A172 (cell line): ENCODE measurements around the gene CNBP. TPM values are rescaled to one million over a fixed set of nuclear protein-coding genes. Genes with fewer than 3 reads are reported as not detected.
A peak's percentile ranks its signal among the peaks of the same experiment; 100 is the strongest.

Experiments
- DNase-seq: peaks from one replicate; pipeline ENCODE4 v3.0.0-alpha.2; 2015; ENCODE audit warnings: low spot score
- total RNA-seq: library from RNA; depleted of rRNA; stranded (reverse); fragments of >200 nt; shearing (Covaris generic); gene quantifications from 2 replicates; pipeline ENCODE4 v1.2.3, GENCODE V29; 2014; rRNA removed

The CNBP gene
- total RNA-seq, 1 experiment from 2014 or later, result 605 TPM

GRCh38 chr3:129131465-129132088, 52.1 kb downstream of the CNBP start:
- no peak for DNase-seq

GRCh38 chr3:129130291-129130813, 53.3 kb downstream of the CNBP start:
- no peak for DNase-seq

DNA sequence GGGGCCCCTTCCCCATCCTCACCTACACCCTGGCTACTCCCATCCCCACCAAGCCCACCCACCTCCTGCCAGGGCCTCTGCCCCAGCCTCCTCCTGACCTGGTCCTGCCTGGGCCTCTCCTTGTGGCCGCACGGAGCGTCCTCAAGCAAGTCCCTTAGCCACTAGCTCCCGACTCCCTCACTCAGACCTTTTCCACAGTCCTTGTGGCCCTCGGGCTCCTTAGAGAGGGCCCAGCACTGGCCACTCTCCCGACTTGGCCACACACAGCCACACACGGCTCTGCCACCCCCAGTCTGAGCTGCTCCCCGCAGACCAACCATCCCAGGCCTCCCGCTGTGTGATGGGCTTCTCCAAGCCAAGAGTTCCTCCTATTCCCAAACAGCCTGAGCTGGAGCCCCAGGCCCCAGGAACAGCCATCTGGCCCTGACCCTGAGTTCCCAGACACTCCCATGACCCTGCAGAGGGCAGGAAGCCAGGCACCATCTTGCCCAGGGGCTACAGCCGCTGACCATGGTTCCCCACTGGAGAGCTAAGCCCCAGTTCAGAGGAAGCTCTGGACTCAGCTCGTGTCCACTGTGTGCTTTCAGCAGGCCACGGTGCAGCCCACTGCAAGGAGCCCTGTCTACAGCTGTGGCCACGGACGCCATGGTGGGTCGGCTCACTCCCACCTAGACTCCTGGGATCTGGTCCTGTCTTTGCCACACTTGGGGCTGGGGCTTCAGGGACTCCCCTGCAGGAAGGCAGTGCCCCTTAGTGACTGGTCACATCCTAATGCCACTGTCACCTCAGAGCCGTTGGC, 55.1 kb downstream of the CNBP start:
- no peak for DNase-seq

- no peak for DNase-seq
These were observed 56.9 kb downstream of the CNBP start for GRCh38 chr3:129126726-129127280.

GRCh38 chr3:129123314-129124060, 60.2 kb downstream of the CNBP start:
- no peak for DNase-seq

DNA sequence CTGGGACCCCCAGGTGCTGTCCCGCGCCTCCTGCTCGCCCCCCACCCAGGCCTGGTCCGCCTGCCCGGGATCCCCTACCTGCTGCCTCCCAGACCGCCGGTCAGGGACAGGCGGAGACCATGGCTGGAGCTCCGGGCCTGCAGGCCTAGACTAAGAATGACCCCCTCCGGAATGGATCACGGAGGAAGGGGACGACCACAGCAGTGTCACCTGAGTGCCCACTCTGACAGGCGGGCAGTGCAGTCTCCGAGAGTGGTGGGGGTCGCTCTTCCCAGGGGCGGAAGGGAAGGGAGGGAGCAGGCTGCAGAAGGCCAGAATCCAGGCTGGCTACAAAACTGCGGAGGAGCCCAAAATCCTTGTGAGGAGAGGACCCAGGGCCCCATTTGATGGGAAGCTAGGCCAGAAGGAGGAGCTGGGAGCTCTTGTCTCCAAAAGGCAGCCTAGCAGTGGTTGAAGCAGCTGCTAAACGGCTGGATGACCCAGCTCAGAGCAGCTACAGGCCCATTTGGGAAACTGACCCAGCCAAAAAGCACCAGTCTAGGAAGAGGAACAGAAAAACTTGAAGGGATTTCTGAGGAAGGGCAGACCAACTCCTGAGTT, 61.2 kb downstream of the CNBP start:
- DNase-seq, result no peak

DNA sequence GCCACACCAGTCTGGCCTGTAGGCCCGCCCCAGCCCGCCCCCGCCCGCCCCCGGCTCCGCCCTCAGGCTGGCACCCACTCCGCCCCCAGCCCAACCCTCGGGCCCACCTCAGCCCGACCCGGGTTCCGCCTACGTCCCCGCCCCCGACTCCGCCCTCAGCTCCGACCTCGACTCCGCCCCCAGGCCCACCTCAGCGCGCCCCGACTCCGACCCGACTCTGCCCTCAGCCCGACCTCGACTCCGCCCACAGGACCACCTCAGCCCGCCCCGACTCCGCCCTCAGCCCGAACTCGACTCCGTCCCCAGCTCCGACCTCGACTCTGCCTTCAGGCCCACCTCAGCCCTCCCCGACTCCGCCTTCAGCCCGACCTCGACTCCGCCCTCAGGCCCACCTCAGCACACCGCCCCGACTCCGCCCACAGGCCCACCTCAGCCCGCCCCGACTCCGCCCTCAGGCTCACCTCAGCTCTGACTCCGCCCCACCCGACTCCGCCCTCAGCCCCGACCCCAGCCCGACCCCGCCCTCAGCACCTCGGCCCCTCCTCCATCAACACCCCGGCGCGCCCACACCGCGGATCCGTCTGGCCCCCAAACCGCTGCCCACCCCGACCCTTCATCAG, 61.8 kb downstream of the CNBP start, which contains the start of gene RAB43:
Gene RAB43 (minus strand): TSS at position 13 of the 620 bp plus-strand sequence. CDS start 315 bp downstream, outside the sequence.
- DNase-seq, result peak; percentile 75

GRCh38 chr3:129121016-129121791, 62.5 kb downstream of the CNBP start:
- DNase-seq, result peak; percentile 33

- peak; percentile 97 for DNase-seq
These were observed 63.3 kb downstream of the CNBP start for GRCh38 chr3:129120254-129121004.

DNA sequence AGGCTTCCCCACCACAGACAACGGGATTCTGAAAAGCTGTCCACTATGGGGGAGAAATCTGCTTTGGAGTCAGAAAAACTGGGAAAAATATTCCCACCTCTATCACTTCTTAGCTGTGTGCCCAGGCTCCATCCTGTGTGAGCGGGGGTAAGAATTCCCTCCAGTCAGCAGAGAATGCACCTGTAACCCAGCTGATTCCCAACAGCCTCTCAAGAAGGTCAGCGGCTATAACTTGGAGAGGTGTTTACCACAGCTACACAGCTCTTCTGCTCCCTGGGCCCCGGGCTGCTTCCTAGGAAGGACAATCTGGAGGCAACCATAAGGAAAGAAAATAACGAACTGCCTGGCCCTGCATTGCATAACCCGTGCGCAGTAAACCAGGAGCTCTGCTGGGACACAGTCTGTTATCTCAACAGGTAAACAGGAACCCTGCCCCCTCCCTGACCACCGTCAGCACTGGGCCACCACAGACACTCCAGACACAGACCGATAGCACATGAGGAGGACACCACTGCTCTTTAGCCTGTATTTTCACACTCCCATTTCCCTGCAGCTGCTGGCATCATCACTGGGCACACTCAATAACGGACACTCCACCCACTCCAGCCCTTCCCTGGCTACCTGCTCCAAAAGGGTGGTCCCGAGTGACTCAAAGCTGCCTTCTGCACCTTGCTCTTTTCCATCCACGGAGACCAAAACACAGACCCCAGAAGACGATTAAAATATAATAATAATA, 64.2 kb downstream of the CNBP start:
- peak; percentile 19 for DNase-seq

- DNase-seq, result no peak
These were observed 65.0 kb downstream of the CNBP start for GRCh38 chr3:129118745-129119144.

Other genes with a start within 250 kb of the CNBP start
- gene CFAP92, start 189.8 kb downstream of the CNBP start, total RNA-seq, result 0.34 and 0.53 TPM in 2 replicates
- gene EFCC1, start 182.6 kb downstream of the CNBP start, total RNA-seq, result 0.22 and 0.29 TPM in 2 replicates
- not detected in 2 replicates for gene GP9, start 123.1 kb downstream of the CNBP start, total RNA-seq
- 19.8 and 25.3 TPM in 2 replicates for gene RAB43, start 62.1 kb downstream of the CNBP start, total RNA-seq
- gene ISY1, start 22.8 kb downstream of the CNBP start, total RNA-seq, result 98.6 and 120 TPM in 2 replicates
- 296 and 315 TPM in 2 replicates for gene COPG1, start 65.7 kb upstream of the CNBP start, total RNA-seq
- gene HMCES, start 95.0 kb upstream of the CNBP start, total RNA-seq, result 97.1 and 121 TPM in 2 replicates
- gene EFCAB12, start 244.7 kb upstream of the CNBP start, total RNA-seq, result 0.05 and 0.10 TPM in 2 replicates